Activated CD4-positive, alpha-beta T cell treated with anti-CD3 and anti-CD28 coated beads, Interleukin-2, Interleukin-6, amounts not matched to agents 100 ng/mL and 50 ng/mL, durations not matched to agents 16 hours and 8 hours (primary cell): ENCODE measurements around the gene NCK2.

Experiments
- DNase-seq: peaks from one replicate; pipeline ENCODE4 v3.0.0-alpha.2; 2020

Gene NCK2

DNA sequence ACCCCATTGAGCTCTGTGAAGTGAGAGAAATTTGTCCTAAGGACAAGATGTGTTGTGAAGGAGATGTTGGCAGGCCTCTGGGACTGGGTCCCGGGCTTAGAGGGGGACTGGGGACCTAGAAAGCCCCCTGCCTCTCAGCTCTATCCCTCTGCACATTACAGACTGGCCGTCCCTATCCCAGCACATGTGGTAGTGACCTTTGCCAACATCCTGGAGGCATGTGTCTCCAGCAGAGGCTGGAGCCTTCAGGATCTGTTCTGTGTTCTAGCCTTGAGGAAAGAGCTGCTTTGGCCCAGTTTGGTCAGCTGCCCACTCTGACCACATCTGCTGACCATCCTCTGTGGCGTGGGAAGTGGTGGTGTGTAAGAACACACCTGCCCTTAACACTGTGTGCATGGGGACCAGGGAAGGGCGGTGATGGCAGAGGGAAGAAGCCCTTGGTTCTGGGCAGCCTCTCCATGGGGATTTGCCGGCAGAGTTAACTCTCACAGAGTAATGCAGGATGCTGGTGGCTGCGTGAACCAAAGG, 33.4 kb downstream of the NCK2 start:
- no peak for DNase-seq

DNA sequence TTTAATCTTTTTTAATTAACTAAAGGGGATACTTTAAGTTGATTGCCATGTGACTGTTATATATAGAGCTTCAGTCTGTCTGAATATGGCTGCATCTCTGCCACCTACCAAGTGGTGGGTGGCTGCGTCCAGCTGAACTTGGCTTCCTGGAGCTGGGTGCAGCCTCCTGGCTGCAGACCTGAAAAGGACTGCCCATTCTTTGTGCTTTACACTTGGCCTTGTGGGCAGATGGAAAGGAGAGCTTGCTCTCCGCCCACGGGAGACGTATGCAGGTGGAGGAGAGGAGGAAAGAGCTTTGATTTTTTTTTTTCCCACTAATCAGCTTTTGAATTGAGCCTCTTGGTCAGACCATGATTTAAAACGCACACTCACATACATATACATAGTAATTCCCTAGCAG, 34.7 kb downstream of the NCK2 start:
- no peak for DNase-seq

DNA sequence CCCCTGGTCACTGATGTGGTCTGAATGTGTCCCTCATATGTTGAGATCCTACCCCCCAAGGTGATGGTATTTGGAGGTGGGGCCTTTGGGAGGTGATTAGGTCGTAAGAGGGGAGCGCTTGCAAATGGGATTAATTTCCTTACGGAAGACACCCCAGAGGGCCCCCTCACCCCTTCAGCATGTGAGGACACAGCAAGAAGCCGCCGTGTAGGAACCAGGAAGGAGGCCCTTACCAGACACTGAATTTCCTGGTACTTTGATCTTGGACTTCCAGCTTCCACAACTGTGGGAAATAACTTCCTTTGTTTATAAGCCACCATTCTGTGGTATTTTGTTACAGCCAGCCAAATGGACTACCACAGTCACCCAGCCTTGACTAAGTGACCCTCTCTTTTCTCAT, 35.9 kb downstream of the NCK2 start:
- no peak for DNase-seq

DNA sequence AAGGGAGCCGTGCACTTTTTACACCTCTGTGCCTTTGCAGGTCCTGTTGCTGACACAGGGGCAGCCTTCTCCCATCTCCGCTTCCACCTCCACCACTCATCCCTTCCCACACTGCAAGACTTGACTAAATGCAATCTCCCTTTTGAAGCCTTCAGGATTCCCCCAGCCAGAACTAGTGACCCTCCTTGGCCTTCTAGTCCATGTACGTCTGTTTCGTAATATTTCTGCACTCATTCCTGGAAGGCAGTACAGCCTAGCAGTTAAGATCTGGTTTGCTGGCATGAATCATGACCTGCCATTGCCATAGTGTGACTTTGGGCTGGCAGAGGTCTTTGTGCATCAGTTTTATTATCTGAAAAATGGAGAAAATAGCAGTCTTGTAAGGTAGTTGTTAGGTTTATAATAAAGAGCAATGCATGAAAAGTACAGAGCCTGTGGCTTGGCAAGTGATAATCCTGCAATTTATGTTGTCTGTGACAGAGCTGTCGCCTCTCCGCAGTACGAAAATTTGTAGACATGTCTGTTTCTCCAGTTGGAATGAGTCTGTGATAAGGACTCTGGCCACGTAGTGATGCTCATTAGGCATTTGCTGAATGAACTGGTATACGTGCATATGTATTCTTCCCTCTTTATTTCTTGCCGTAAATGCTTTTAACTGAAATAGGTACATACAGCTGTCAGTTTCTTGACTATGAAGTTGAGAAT, 36.7 kb downstream of the NCK2 start:
- no peak for DNase-seq

DNA sequence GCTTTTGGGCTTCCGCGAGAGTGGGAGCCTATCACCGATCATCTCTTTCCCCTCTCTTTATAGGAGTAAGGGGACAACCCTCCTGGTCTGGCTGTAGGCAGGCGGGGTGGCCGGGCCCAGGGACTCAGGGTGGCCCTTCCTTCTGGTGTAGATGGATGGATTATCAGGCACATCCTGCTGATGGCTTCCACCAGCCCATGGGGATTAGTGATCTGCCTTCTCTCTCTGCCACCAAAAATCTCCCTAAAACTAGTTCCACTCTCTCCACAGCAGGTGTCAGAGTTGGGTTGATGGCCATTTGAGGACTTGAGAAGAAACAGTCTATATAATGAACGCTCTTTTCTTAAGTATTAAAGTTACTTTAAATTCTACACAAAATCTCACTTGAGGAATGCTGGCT, 37.4 kb downstream of the NCK2 start:
- no peak for DNase-seq

DNA sequence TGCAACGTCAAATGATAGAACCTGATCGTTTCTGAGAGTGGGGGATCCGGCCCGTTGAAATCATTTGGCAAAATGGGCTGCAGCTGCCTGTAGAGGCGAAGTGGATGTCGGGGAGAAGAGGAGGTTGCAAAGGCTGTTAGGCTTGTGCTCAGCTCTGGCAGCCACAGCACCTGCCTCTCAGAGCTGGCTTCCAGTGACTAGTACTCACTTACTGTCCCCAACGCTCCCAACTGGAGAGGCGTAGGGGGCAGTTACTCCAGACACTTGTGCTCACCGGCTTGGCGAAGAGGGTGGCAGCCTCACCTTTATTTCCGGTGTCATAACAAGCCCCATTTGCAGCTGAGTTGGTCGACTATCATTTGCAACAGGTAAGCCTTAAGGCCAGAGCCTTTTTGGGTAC, 37.9 kb downstream of the NCK2 start:
- no peak for DNase-seq

DNA sequence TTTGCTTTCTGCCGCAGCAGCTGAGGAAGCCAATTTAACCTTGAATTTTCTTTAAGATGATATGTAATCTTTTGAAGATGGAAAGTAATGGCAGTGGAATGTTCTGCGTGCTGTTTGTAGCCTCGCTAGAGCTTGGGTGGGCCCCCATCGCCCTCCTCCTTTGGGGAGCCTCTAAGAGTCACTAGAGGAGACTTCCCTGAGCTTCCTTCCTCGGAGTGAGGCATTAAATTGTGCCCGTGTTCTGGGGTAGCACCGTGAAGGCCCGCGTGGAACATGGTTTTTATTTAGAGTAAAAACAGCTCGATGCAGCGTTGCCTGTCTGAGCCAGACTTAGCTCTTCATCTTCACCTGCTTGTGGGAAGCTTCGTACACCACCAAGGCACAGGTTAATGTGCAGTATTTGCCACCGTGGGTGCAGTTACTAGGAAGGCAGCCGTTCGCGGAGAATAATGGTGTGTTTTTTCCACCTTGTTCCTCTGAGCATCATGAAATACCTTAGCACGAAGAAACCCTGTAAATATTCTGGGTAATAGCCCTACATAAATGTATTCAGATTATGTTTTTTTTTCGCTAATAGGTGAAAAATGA, 38.5 kb downstream of the NCK2 start:
- DNase-seq: no peak

DNA sequence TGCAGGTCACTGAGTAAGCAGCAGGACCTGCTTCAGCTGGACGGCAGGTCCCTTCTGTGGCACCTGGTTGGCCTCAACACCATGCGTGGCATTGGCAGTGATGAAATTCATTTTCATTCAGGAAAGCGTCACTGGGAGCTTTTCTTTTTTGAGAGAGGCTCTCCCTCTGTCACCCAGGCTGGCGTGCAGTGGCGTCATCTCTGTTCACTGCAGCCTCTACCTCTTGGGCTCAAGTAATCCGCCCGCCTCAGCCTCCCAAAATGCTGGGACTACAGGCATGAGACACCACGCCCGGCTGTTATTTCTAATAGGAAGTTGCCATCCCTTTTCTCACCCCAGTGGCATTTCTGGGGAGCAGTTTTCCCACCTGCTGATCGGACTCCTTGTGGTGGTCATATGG, 39.3 kb downstream of the NCK2 start:
- DNase-seq: no peak

DNA sequence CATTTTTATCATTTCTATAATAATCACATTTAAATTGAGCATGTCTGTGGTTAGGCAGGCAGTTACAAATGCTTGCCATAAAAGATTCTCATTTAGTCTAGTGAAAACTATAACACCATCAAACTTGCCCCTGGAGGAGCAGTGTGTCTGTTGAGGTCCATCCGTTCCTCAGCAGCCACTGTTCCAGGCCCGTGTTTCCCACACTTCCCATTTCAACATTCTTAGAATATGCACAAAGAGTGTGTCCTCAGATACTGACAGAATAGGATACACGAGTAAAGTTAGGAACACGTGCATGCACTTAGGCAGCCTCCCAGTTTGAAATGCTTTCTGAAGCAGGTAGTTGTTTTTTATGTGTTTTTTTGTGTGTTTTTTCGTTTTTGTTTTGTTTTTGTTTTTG, 39.9 kb downstream of the NCK2 start:
- DNase-seq: no peak

DNA sequence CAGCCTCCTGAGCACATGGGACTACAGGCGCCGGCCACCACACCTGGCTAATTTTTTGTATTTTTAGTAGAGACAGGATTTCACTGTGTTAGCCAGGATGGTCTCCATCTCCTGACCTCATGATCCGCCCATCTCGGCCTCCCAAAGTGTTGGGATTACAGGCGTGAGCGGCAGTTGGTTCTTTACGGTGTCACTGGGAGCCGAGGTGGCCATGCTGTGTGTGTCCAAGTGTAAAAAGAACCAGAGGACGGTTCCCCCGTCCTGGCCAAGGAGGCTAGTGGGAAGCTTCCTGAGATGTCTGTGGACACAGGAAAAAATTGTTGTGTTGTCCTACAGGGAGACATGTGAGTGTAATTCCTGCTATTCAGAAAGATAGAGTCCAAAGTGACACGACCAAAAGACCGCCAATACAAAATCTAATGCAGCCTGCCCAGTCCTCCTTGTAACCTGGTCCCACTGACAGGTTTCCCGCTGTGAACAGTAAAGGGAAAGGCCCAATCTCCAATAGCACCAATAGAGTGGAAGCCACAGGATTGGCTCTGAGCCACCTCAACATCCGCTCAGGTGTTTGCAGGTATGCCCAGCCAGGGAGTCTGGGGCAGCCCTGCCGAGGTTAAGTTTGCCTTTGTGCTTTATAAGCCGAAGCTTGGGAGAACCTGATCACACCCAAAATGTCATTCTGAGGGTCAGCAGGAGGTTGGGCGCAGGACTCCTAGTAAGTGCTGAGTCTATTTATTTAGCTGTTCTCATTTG, 40.6 kb downstream of the NCK2 start:
- no peak for DNase-seq

DNA sequence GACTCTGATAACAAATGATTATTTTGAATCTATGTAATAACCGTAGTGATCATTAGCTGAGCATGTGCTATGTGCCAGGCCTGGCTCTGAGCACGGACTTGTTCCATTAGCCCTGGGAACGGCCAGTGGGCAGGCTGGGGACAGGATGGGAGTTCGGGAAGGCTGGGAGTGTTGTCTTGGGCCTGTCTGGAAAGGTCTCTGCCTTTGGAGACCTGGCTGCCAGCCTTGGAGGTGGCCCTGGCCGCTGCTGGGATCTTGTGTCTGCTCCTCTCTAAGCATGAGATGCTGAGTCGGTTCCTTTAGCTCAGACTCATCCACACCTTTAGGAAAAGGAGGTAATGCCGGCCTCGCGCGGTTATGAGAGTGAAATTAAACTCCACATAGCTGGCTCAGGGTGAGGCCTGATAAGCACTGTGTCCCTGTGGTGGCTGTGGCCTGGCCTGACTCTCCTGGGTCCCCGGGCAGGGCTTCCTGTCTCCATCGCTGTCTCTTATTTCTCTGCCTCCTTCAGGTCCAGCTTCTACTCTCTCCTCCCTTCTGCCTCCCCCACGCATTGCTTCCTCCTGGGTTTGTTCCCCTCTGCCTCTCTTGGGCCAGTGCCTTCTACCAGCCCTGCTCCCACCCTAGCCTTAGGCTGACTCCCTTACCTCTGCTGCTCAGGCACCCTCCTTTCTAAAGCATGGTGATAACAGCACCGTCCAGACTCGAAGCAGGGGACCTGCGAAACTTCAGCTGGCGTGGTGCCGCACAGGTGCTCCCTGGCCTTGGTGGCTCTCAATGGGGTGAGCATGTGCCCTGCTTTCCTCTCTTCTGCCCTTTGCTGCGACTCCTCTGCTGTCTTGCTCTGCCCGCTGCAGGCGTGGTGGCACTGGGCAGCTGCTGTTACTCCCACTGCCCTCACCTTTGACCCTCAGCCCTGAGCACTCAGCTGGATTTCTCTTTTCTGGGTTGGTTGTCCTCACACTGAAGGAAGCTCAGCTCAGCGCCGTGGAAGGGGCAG, 41.8 kb downstream of the NCK2 start:
- DNase-seq: peak; percentile 34

DNA sequence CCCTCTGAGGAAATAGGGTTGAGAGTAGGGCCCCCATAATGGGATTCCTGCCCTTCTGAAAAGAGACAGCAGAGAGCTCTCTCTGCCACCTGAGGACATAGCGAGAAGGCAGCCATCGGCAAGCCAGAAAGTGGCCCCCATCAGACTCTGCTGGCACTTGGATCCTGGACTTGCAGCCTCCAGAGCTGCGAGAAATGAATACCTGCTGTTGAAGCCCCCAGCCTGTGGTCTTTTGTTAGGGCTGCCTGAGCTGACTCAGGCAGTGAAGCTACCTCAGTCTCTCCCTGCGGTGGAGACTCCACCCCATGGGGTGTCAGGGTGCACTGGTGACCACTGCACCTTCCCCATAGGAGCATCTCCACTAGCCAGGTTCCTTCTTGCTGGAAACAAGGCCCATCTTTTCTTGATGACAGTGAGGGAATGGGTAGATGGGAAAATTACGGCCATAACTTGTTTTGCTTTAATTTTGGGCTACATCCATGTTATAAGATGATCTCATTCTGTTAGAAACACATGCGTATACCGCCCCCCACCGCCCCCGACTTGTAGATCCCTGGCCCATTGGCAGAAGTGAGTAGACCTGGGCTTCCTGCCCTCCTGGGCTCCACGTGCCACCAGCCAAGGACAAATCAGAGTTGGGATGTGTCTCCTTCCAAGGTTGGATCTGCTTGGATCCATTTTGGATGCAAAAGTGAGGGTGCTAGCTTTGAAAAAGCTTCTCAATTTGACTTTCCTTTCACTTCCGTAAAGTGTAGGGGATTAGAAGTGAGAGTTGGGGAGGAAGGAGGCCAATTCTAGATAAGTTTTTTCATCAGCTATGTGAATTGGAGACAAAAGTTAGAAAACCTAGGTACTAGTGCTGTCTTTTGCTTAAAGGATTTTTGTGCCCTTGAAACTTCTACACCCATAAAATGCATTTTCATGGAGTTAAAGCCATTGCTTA, 42.9 kb downstream of the NCK2 start:
- DNase-seq: peak; percentile 79

DNA sequence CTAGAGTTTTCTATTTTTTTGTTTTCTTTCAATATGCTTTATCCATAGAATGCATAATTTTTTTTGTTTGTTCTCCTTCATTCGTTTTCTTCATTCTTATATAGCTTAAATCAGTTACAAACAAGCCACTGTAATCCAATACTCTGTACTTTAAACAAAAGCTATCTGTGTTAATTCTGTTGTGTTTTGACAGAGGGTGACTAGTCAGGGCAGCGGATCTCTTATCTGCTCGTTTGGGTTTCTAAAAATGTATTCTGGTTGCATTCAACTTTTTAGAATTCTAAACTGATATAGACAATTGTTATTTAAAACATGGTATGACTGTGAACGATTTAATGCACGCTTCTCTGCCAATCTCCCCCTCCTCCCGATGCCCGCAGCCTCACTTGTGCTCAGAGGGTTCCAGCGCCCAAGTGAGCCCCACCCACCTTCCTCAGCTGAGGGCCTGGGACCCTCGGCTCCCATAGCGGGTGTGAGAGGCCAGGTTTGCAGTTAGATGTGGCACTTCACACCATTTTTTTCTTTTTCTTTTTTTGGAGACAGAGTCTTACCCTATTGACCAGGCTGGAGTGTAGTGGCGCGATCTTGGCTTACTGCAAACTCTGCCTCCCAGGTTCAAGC, 44.1 kb downstream of the NCK2 start:
- DNase-seq: no peak

DNA sequence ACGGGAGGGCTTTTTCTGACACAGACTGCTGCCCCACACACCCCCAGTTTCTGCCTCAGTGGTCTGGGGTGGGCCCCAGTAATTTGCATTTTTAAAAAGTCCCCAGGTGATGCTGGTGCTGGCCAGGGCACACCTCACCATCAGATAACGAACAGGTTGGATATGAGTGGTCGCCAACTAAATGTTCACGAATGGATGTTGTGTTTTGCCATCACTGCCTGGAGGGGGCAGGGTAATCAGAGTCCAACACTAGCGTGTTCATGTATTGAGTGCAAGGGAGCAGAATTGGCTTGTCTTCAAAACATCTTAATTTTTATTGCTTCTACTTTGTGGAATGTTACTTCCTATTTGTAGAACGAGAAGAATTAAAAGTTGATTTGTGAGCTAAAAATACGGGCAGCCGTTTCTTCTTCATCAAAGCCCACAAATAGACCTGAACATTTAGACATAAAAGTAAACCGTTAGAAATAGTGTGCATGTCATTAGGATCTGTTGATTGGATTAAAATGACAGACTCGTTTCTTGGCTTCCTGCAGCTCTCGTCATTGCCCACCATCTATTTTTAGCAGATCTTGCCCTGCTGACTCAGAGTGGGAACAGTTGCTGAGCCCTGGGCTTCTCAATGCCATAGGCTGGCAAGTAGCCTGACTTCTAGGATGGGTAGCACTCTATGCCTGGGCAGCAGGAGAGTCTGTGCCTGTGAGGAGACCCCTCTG, 45.2 kb downstream of the NCK2 start:
- DNase-seq: peak; percentile 92

DNA sequence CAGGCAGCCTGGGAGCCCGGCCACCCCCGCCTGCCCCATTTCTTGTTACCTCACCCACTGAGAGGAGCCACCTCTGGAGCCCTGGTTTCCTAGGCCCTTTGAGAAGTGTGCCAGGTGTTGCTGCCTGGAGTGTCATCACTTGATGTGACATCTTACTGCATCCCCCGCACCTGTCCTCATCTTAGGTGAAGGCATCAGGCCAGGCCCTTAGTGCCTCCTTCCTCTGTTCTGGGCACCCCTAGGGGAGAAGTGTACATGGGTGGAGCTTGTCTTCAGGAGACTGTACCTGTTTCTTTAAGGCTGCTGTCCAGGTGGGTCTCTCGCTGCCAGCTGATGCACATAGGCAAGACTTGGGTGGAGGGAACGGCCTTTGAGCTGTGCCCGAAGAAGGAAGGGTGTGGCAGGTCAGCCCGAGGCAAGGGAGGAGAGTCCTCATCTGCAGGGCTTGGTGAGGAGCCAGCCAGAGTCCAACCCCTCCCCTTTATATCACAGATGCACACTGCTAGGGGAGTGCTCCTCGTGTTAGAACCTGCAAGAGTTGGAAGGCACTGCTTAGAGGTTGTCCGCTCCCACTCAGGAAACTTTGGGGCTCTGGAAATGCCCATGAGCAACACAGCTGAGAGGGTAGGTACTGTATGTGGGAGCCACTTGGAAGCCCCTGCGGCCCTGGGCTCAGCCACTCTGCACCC, 45.9 kb downstream of the NCK2 start:
- peak; percentile 34 for DNase-seq

DNA sequence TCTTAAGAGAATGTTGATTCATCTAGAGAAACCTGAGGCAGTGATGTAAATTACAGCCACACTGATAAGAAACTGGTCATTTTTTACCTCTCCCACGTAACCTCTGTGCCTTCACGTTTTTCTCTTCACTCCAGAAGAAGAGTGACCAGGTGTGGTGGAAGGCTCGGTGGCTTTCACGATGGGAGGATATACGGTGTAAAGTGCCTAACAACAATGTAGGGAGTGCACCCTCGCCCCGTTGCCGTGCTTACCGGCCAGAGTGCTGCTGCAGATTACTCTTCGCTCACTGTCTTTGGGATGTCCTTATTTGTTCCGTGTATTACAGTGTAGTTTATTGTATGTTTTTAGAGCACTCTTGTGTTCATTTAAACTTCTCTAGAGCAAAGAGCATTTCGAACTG, 46.5 kb downstream of the NCK2 start:
- no peak for DNase-seq

DNA sequence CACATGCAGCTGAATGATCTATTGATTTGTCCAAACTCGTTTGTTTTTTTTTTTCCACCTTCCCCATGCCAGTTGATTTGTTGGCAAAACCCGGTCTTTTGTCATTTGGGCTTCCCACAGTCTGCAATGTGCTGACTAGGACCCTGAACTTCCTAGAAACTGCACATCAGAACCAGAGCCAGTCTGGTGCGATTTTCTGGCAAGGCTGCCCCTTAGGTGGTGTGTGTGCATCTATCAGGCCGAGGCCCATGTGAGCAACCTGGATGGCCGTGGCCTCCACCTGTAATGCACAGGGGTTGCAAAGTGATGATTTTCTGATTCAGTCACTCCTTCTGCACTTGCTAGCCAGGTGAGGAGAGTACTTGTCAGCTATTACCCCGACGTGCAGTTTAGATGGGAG, 47.8 kb downstream of the NCK2 start:
- DNase-seq: no peak

DNA sequence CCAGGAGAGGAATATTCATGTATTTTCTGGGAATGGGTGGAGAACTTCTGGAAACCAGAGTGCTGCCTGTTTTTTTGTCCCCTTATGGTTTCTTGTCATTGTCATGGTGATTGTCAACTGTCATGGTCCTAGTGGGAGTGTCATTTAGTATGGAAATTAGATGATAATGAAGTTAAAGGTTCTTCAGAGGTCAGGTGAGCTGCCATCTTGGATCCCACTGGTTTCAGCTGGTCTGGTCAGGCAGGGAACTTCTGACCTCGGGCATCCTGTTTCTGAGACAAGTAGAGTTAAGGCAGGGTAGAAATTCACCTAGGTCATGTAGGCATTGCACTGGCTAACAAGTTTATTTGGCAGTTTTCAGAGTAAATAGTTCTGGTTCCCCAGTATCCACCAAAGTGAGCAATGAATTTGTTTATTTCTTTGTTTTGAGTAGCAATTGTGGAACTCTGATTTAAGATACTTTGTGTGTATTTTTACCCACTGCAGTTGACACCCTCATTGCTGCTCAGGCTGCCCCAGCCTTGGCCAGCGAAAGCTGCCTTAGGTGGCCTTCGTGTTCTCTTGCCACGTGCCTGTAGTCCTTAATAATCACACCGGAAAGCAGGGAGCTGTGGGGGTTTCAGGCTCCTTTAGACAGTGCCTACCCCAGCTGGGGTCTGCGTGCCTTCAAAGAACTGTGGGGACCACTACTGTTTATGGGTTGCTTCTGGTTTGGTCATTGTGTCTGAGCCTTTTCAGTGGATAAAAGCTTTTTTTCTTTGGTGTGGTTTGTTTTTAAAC, 48.7 kb downstream of the NCK2 start:
- DNase-seq: no peak
